Measurements from ENCODE around the gene CDH15.

DNA sequence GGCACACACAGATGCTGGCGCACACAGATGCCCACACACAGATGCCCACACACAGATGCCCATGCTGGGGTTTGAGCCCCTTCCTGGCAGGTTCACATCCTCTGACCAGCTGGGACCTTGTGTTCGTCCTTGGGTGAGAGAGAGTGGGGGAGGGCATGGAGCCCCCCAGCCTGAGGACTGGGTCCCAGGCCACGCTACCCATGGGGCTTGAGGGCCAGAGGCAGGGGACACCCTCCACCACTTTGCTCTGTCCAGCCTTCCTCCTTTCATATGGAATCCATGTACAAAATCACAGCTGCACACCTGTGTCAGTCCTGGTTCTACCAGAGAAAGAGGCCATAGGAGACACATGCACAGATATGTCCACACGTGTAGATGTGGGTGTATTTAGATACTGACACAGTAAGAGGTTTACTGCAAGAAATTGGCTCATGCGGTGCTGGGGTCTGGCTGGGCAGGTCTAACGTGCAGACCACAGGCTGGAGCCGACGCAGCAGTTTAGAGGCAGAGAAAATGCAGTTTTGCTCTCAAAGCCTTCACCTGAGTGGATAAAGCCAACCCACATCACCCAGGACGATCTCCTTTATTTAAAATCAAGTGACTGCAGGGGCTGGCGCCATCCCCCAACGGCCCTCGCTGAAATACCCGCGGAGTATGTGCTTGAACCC lies 17.9 kb downstream of the CDH15 start:
- TF ChIP-seq, protein P1, sequence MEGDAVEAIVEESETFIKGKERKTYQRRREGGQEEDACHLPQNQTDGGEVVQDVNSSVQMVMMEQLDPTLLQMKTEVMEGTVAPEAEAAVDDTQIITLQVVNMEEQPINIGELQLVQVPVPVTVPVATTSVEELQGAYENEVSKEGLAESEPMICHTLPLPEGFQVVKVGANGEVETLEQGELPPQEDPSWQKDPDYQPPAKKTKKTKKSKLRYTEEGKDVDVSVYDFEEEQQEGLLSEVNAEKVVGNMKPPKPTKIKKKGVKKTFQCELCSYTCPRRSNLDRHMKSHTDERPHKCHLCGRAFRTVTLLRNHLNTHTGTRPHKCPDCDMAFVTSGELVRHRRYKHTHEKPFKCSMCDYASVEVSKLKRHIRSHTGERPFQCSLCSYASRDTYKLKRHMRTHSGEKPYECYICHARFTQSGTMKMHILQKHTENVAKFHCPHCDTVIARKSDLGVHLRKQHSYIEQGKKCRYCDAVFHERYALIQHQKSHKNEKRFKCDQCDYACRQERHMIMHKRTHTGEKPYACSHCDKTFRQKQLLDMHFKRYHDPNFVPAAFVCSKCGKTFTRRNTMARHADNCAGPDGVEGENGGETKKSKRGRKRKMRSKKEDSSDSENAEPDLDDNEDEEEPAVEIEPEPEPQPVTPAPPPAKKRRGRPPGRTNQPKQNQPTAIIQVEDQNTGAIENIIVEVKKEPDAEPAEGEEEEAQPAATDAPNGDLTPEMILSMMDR (IDR thresholded peaks at IDR 0.05), result no peak
- TF ChIP-seq POLR2A (IDR thresholded peaks at IDR 0.05), result no peak
- TF ChIP-seq EP300 (IDR thresholded peaks at IDR 0.05), result no peak

Data from ovary (tissue), 3 donors.